GM12873 (cell line): ENCODE measurements around the gene PPL.

Experiments used
- CTCF ChIP-seq: IDR thresholded peaks from 2 replicates; pipeline ENCODE4 v1.5.1; 2012; ENCODE audit warnings: low read depth, mild to moderate bottlenecking, moderate library complexity, low read length, control low read depth; ENCODE audit not compliant: insufficient read depth; ENCODE audit errors: missing control alignments

The PPL gene

GRCh38 chr16:4897328-4897727 is 39.6 kb downstream of the PPL start:
- no peak for TF ChIP-seq CTCF

- TF ChIP-seq CTCF = no peak
Observed at GRCh38 chr16:4895366-4895765, 41.6 kb downstream of the PPL start.

GRCh38 chr16:4894276-4895150 is 42.4 kb downstream of the PPL start:
- TF ChIP-seq CTCF = no peak

GRCh38 chr16:4893103-4893862 is 43.7 kb downstream of the PPL start:
- no peak for TF ChIP-seq CTCF

- TF ChIP-seq CTCF = no peak
Observed at GRCh38 chr16:4892361-4893102, 44.4 kb downstream of the PPL start.

GRCh38 chr16:4891886-4892216 is 45.1 kb downstream of the PPL start:
- no peak for TF ChIP-seq CTCF
